NCI-H1694 (cell line): ENCODE measurements around the gene CKLF.
"Not testable (repeated sequence)": the region's sequence is repeated elsewhere in the genome, so short reads cannot be mapped to it uniquely, and the experiment has no call there.

ENCODE experiments used
- DNase-seq: peaks from one replicate; lab custom pipeline; 2025; lab: John Stamatoyannopoulos, UW

CKLF gene

DNA sequence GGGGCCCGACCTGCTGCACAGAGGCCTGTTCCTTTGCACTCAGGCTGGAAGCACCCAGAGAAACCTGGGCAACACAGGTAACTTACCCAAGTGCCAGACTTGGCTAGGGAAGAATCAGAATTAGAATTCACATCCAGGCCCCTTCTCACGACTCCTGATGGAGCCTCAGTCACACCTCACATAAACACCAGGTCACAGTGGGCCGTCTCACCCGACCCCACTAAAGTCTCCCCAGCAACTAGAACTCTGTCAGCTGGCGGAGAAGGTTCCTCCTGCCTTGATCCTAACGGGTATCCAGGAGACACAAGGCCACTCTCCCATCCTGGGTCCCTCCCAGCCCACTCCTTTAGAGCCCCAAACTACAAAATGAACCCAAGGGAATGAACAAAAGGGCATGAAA lies 8.8 kb upstream of the CKLF start:
- DNase-seq: no peak

DNA sequence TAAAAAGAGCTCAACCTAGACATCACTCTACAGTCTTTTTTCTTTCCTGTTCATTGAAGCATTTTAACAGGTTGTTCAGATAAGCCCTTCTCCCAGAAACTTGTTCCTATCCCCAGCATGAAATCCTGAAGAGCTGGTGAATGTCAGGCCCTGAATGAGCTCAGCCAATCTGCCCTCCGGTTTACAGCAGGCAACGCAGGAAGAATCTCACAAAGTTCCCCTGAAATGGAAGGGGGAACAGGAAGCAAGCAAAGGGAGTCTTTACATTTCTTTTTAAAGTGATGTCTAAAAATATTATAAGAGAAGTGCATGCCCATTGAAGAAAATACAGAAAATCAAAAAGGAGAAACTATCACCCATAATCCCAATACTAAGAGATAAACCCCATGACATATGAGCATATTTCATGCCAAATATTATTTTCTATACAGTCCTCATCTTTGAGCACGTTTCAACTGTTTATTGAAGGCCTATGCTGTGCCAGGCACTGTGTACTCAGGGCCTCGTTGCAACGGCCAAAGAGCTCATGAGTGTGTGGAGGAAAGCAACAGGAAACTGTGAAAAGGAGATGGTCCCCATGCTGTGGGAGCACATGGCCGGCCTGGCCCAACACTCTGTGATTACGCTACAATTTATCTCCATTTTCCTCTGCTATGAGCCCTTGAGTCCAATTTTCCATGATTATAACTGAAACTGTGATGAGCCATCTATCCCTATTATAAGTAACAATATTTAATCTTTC lies 8.2 kb upstream of the CKLF start:
- DNase-seq: no peak

DNA sequence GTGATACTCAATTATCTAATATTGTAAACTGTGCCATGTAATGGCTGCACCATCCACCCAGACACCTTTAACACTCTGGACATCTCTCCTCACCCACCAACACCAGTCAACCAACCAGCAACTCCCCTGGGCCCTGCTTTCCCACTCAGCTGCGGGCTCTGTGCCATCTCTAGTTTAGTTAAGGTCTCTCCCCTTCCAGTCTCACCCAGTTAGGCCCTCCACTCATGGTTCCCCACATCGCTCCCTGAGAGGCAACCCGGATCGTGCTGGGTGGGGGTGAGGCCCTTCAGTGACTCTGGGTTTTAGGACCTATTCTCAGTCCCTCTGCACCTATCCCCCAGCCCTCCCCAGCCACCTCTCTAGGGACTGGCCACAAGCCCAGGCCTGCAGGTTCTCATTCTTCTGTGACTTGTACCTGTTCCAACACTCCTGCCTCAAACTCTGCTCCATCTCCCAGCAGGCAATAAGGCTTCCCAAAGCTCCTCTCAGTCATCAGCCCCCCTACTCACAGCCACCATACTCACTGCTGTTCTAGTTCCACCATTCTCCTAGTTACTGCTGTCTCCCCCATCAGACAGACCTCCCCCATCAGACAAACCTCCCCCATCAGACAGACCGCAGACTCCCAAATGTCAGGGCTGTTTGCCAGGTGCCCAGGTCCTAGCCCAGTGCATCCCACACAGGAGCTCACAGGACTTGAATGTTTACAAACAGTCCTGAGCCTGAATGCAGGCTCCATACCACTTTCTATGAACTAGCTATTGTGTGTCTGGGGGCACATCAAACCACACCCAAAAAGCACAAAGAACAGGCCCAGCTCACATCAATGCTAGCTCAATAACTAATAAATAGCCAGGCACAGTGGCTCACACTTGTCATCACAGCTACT lies 5.0 kb upstream of the CKLF start:
- DNase-seq: no peak

DNA sequence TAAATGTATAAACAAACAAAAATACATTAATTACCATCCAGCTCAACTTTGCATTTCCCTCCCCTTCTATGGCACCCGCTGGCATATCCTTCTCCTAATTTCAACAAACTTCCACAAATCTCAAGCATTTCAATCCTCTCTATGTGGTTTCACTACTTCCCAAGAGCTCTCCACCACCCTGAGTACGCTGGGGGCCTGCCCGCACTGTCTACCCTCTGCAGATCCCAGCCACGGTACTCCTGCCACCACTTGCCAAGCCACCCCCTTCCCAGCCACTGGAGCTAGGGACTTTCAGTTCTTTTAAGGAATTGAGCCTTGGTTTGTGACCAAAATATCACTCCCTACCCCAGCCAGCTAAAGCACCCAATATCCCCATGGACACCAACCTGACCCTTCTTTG lies 4.3 kb upstream of the CKLF start:
- DNase-seq: no peak

DNA sequence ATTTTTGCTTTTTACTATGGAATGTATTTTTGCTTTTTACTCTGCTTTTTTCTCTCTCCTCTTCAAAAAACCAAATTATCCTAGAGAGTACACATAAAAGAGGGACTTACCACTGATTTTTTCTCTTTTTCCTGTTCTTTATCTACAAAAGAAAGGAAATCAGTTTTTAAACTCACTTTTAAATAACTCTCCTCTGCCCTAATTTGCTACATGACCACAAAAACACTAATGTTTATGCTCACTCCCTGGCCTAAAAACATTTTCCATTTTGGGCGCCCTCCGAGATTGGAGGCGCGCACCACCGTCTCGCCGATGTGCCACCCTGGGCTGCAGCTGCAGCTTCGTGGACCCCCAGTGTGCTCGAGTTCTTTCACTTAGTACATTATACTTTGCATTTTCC lies 3.5 kb upstream of the CKLF start:
- DNase-seq: no peak

DNA sequence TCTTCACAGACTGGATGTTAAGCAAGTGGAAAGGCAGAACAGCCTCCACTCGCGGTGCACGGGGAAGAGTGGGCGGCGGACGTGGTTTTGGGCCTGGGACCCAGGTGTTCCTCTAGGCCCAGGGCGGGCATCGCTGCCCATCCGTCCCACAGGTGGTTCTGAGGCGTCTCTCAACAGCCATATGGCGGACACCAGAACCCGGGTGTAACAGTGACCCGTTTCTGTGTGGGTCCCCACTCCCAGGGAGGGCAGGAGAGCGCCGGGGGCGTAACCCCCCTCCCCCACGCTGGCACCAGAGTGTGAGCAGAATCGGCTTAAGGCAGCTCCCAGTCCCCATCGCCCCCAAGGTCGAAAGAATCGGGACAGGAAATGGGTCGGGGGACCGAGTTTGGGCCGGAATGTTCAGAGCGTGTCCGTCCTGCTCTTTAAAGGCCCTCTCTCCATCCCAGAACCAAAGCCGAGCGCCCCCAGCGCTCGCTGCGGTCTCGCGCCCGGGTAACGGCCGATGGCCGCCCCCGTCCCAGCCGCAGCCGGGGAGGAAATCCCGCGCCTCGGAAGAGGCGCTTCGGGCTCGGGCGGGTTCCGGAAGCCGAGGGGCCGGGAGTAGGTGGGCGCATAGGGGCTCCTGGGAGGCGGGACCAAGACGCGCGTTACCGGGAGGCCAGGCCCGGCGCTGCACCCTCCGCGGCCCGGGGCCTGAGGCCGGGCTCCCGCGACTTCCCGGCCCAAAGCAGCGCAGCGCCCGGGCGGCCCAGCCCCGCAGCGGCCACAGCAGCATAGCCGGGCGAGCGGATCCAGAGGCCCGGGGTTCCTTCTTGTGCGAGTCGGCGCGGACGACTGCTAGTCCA lies 2.9 kb upstream of the CKLF start, which contains the start of gene TK2:
TK2 (minus strand) TSS at position 839 of the 848 bp plus-strand sequence; CDS start at position 778, 61 bp downstream.
- no peak for DNase-seq

DNA sequence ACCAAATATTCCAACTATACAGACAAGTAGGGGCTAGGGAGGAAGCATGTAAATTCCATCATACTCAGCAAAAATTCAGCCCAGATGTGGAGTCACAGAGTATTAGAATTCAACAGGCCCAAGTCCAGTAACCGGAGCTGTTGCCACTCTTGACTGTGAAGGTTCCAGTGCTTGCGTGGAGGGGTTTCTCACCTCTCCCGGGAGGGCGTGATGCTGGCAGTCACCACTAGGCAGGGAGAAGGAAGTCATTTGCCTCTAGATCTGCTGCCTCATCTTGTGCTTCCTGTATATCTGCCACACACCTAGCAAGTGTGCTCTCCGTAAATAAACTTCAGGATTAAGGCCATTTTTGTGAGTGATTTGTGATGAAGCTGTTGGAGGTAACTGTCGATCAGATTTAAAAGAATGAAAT lies 1.0 kb upstream of the CKLF start:
- DNase-seq: peak; percentile 21

DNA sequence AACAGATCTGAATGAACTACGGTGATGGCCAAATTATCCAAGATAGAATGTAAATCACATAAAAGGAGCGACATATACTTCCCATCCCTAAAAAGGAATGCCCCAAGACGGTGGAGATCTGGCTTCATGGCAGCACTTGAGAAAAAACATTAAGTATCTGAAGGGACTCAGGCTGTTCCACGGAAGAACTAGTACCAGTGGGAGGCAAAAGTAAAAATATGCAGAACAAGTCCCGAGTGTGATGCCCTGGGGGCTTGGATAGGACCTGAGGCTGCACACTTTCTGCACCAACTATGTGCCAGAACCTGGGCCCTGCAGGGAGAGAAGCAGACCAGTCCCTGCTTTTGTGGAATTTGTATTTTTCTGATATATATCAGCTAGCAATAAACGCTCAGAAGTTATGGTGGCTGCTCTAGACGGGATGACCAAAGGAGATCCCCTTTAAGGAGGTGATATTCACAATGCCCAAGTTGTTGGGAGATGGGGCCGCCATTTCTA lies 539 bp upstream of the CKLF start:
- no peak for DNase-seq

DNA sequence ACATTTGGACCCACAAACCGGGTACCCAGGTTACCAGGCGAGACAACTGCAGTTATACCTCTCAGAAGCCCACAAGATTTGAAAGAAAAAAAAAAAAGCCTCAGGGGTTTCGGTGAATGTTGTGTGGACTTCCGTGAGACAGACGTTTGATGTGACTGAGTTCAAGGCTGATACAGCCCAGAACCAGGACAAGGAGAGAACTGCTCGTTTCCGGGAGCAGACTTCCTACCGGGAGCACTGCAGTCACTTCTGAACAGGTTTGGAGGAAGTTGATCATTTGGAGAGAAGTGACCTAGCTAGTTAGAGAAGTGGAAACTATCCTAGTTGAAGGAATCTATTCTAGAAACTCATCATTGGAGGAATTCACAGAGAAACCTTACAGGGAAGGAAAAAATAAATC lies 847 bp downstream of the CKLF start:
- DNase-seq: no peak

DNA sequence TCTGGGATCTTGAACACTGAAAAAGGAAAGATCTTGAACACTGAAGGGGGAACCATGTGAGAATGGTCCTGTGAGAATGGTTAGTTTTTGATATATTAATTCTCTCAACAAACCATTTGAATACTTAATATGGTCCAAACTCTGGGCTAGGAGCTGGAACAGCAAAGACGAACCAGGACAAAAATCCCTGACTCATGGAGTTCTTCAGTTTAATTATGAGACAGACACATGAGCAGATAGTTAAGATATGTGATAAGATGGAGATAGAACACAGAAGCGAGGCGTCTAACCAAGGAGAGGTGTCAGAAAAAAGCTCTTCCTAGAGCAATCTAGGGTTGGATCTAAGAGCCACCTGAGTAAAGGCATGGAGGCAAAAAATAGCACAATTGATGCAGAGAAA lies 1.6 kb downstream of the CKLF start:
- DNase-seq: no peak

DNA sequence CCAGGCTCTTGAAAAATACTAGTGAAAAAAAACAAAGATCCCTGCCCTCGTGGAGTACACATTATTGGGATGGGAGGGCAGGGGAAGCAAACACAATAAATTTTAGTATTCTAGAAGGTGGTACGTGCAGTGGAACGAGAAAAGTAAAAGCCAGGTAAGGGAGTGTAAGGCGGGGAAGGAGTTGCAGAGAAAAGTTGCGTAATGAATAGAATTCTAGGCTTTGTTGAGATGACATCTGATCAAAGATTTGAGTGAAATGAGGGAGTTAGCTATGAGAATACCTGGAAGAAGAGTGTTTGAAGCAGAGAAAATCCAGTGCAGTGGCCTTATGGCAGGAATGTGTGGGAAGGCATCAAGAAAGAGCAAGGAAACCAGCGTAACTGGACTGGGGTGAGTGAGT lies 2.1 kb downstream of the CKLF start:
- no peak for DNase-seq

DNA sequence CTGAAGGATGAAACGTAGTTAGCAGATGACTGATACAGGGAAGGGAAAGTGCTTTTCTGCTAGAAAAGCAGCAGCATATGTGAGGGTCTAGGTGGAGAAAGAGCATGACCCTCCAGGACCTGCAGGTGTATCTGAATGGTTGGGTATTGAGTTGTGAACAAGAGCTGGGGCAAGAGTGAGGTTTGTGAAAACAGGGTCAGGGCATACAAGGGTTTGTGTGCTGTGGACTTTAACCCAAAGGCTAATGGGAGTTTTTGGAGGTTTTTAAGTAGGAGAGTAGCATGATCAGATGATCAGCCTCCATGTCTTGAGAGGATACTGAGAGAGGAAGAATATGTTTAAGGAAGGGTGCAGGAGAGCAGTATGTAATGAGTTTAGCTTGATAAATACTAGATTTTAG lies 7.7 kb downstream of the CKLF start:
- no peak for DNase-seq

DNA sequence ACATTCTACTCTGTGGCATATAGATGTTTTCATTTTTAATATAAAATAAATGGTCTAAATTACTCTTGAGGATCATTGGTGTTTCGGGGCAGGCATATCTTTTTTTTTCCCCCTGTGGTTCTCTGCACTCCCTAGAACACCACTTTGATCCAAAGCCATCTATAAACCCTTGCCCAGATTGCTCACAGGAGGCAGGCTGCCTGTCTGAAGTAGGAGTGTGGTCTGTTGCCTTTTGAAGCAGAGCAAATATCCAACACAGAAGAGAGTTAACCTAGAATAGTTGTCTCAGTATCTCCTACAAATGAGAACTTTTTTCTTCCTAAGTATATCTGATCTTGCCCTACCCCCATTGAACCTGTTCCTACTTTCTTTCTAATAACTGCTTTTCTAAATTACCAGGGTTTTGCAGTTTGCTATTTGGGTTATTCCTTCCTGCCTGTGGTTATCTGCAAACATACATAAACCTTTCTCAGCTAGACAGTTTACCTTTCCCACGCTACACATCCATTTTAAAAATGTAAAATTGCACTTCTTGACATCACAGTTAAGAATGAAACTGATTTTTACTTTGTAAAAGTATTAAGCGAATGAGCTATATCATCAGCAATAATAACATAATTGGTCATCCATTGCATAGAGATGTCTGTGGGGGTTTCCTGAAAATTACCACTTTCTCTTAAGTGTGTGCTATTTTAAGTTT lies 9.2 kb downstream of the CKLF start:
- no peak for DNase-seq

DNA sequence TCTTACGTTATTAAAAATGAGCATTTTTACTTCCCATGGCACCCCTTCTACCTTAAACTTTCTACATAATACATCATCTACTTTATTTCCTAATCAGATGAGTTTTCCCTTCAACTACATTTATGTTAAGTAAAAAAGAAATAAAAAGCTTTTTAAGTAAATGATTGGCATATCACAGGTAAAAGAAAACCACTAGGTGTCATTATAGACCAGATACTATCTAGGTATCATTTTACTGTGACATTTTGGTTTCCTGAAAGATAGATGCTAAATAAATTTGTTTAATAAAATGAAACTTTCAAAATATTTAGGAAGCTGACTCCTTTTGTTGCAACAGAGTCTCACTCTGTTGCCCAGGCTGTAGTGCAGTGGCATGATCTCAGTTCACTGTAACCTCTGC lies 10.0 kb downstream of the CKLF start:
- no peak for DNase-seq

DNA sequence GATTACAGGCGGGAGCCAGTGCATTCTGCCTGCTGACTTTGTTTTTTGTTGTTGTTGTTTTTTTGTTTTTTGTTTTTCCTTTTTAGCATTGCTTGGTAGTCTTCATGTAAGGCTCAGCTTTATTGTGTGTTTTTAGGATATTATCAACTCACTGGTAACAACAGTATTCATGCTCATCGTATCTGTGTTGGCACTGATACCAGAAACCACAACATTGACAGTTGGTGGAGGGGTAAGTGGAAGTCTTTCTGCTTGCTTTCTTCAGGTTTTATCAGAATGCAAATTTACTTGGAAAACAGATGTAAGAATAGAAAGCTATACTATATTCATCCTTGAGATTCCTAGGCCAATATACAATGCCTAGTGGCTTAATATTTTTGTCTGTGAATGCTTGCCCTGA lies 10.6 kb downstream of the CKLF start:
- no peak for DNase-seq

DNA sequence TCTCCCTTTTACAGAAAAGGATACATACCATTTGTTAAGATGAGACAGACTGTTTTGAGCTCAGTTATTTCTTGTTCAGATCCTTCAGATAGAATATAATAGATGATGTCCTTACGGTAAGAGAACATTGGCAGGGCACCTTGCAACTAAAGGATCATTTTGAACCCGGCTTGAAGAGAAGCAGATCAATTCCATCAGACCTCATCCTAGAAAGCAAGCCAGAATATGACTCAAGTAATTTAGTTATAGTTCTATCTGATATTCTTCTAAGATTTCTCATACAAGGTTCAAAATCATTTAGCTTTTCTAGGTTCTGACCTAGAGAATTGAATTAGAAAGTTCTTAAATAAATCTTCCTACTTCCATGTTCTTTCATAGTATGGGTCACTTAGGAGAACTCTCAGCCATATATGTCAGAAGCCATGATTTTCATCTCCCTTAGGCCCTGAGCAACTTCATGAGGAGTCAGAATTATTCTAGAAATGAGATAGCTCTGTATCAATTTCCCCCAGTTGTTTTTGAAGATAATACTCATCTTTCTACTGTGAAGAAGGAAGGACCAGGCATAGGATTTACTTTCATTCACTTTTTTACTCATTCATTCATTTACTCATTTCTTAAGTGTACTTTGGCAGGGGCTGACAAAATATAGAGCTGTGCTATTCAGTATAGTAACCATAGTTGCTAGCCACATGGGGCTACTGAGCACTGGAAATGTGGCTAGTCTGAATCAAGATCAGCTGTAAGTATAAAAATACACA lies 11.4 kb downstream of the CKLF start:
- DNase-seq: no peak

DNA sequence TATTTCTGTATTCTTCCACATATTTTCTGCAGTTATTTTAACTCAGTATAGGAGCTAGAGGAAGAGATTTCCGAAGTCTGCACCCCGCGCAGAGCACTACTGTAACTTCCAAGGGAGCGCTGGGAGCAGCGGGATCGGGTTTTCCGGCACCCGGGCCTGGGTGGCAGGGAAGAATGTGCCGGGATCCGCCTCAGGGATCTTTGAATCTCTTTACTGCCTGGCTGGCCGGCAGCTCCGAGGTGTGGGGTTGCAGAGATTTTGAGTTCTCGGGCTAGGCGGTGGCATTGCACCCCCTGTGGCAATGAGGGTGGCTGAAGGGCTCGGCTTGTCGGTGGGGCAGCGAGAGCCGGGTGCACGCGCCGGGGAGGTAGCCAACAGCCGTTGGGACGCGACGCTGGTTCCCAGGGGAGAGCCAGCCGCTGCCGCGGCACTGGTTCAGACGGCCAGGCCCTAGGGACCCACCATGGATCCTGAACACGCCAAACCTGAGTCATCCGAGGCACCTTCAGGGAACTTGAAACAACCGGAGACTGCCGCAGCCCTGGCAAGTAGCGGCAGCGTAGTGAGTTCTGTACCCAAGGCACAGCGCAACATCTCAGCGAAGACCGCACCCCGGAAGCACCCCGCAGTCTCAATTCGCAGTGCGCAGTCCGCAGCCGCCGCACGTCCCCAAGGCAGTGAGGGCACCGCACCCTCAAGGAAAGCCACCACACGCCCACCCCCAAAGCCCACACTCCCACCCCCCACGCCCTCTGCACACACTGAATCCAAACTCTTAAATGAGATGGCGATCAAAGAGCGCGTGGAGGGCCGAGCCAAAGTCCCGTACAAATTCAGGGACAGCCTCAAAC lies 13.9 kb downstream of the CKLF start, which contains the start of gene CMTM1:
CMTM1 (plus strand) TSS at position 389 of the 851 bp plus-strand sequence; CDS start at position 464, 75 bp downstream.
- DNase-seq: no peak

DNA sequence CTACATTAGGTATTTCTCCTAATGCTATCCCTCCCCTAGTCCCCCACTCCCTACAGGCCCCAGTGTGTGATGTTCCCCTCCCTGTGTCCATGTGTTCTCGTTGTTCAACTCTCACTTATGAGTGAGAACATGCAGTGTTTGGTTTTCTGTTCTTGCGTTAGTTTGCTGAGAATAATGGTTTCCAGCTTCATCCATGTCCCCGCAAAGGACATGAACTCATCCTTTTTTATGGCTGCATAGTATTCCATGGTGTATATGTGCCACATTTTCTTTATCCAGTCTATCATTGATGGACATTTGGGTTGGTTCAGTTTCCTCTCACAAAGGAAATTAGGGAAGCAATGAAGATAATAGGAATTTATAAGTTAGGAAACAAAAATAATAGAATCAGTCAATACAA lies 14.9 kb downstream of the CKLF start:
- not testable (repeated sequence) for DNase-seq

DNA sequence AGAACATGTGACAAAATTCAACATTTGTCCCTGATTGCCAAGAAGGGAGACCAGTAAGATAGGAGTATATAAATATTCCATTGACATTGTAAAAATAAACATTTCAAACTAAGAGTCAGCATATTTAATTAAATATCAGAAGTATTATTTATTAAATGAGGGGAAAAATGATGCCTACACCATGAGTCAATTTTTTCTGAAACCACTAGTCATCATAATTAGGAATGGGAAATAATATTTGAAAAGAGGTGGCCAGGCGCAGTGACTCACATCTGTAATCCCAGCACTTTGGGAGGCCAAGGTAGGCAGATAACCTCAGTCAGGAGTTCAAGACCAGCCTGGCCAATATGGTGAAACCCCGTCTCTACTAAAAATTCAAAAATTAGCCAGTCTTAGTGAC lies 16.0 kb downstream of the CKLF start:
- DNase-seq: no peak

DNA sequence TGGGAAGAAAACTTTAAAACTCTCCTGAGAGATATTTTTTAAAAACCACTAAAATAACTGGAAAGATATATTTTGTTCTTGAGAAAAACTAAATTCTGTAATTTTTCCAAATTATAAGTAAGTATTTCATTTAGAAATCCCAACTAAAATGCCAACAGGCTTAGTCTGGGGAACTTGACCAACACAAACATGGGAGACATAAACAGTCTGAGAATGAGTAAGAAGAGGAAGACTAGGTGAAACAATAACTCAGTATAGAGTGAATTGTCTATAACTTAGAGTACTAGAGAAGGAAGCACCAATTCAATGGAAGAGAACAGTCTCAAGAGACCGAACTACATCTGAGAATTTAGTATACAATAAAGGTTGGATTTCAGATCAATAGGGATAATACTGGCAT lies 16.8 kb downstream of the CKLF start:
- no peak for DNase-seq
